Measurements from ENCODE around the gene IPMK. TPM values are rescaled to one million over a fixed set of nuclear protein-coding genes. Genes with fewer than 3 reads are reported as not detected.

Gene IPMK
- total RNA-seq, 1 donor from 2014 or later, result 5.5 TPM

GRCh38 chr10:58225654-58226053, 42.0 kb downstream of the IPMK start:
- no peak for DNase-seq (ENCODE audit: low spot score)
- no peaks in the 10 kb centered on the region for H3K9me3 Mint-ChIP-seq (ENCODE audit: unreplicated experiment)
- no peak overlapping the region for H3K27ac Mint-ChIP-seq (ENCODE audit: unreplicated experiment)
- peaks cover 9% of the 10 kb centered on the region for H3K36me3 Mint-ChIP-seq (ENCODE audit: low read depth, unreplicated experiment)
- no peak for TF ChIP-seq CTCF (IDR thresholded peaks at IDR 0.05; ENCODE audit: unreplicated experiment)
- no peaks in the 10 kb centered on the region for H3K4me1 Mint-ChIP-seq (ENCODE audit: unreplicated experiment)
- no peak overlapping the region for H3K4me3 Mint-ChIP-seq (ENCODE audit: unreplicated experiment)
- no peaks in the 10 kb centered on the region for H3K27me3 Mint-ChIP-seq (ENCODE audit: unreplicated experiment)

GRCh38 chr10:58220769-58221451, 46.8 kb downstream of the IPMK start:
- Mint-ChIP-seq H3K27ac (ENCODE audit: unreplicated experiment) (no peak overlapping the region), H3K27me3 (ENCODE audit: unreplicated experiment) (no peaks in the 10 kb centered on the region), H3K4me1 (ENCODE audit: unreplicated experiment) (peaks cover 8% of the 10 kb centered on the region), H3K4me3 (ENCODE audit: unreplicated experiment) (no peak overlapping the region), H3K9me3 (ENCODE audit: unreplicated experiment) (no peaks in the 10 kb centered on the region), H3K36me3 (ENCODE audit: low read depth, unreplicated experiment) (no peaks in the 10 kb centered on the region)
- no peak for TF ChIP-seq CTCF (IDR thresholded peaks at IDR 0.05; ENCODE audit: unreplicated experiment)
- no peak for DNase-seq (ENCODE audit: low spot score)

- no peak for DNase-seq (ENCODE audit: low spot score)
- peaks cover 11% of the 10 kb centered on the region for H3K4me1 Mint-ChIP-seq (ENCODE audit: unreplicated experiment)
- H3K27ac Mint-ChIP-seq (ENCODE audit: unreplicated experiment), result no peak overlapping the region
- peaks cover 2% of the 10 kb centered on the region for H3K27me3 Mint-ChIP-seq (ENCODE audit: unreplicated experiment)
- no peaks in the 10 kb centered on the region for H3K9me3 Mint-ChIP-seq (ENCODE audit: unreplicated experiment)
- TF ChIP-seq CTCF (IDR thresholded peaks at IDR 0.05; ENCODE audit: unreplicated experiment), result no peak
- H3K36me3 Mint-ChIP-seq (ENCODE audit: low read depth, unreplicated experiment), result no peaks in the 10 kb centered on the region
- H3K4me3 Mint-ChIP-seq (ENCODE audit: unreplicated experiment), result no peak overlapping the region
Measured at GRCh38 chr10:58219875-58220274, 47.8 kb downstream of the IPMK start.

GRCh38 chr10:58217612-58218011, 50.1 kb downstream of the IPMK start:
- H3K27me3 Mint-ChIP-seq (ENCODE audit: unreplicated experiment), result peaks cover 4% of the 10 kb centered on the region
- no peak for TF ChIP-seq CTCF (IDR thresholded peaks at IDR 0.05; ENCODE audit: unreplicated experiment)
- no peak for DNase-seq (ENCODE audit: low spot score)
- no peak overlapping the region for H3K4me3 Mint-ChIP-seq (ENCODE audit: unreplicated experiment)
- peaks cover 22% of the 10 kb centered on the region for H3K4me1 Mint-ChIP-seq (ENCODE audit: unreplicated experiment)
- no peaks in the 10 kb centered on the region for H3K36me3 Mint-ChIP-seq (ENCODE audit: low read depth, unreplicated experiment)
- H3K9me3 Mint-ChIP-seq (ENCODE audit: unreplicated experiment), result no peaks in the 10 kb centered on the region
- no peak overlapping the region for H3K27ac Mint-ChIP-seq (ENCODE audit: unreplicated experiment)

- H3K27me3 Mint-ChIP-seq (ENCODE audit: unreplicated experiment), result peaks cover 4% of the 10 kb centered on the region
- peaks cover 11% of the 10 kb centered on the region for H3K36me3 Mint-ChIP-seq (ENCODE audit: low read depth, unreplicated experiment)
- TF ChIP-seq CTCF (IDR thresholded peaks at IDR 0.05; ENCODE audit: unreplicated experiment), result no peak
- H3K4me1 Mint-ChIP-seq (ENCODE audit: unreplicated experiment), result peaks cover 14% of the 10 kb centered on the region
- no peaks in the 10 kb centered on the region for H3K9me3 Mint-ChIP-seq (ENCODE audit: unreplicated experiment)
- H3K27ac Mint-ChIP-seq (ENCODE audit: unreplicated experiment), result no peak overlapping the region
- no peak for DNase-seq (ENCODE audit: low spot score)
- H3K4me3 Mint-ChIP-seq (ENCODE audit: unreplicated experiment), result no peak overlapping the region
Measured at GRCh38 chr10:58212622-58213021, 55.1 kb downstream of the IPMK start.

All from endothelial cell (in vitro differentiated cells).